GM21723 (cell line): ENCODE measurements around the gene QSOX2.

ENCODE experiments used
- ATAC-seq: cut with Tn5 transposase; IDR thresholded peaks from one replicate; pipeline ENCODE4 v1.9.1; 2021; ENCODE audit warnings: mild to moderate bottlenecking, moderate library complexity; ENCODE audit not compliant: unreplicated experiment

Gene QSOX2

GRCh38 chr9:136204838-136205706 is 40.5 kb downstream of the QSOX2 start, which contains the start of gene LHX3:
Gene LHX3, minus strand, starts transcription at chr9:136205128. Its CDS starts 116 bp downstream, at chr9:136205012.
- ATAC-seq: no peak

- no peak for ATAC-seq
Measured at GRCh38 chr9:136204145-136204805, 41.3 kb downstream of the QSOX2 start.

- ATAC-seq: no peak
Measured at GRCh38 chr9:136203408-136204144, 42.0 kb downstream of the QSOX2 start.

GRCh38 chr9:136202454-136203407 is 42.9 kb downstream of the QSOX2 start:
- ATAC-seq: no peak

- ATAC-seq: no peak
Measured at GRCh38 chr9:136201609-136202453, 43.8 kb downstream of the QSOX2 start.

- no peak for ATAC-seq
Measured at GRCh38 chr9:136201174-136201573, 44.4 kb downstream of the QSOX2 start.

- ATAC-seq: no peak
Measured at GRCh38 chr9:136200424-136200823, 45.2 kb downstream of the QSOX2 start.

GRCh38 chr9:136199391-136200288 is 46.0 kb downstream of the QSOX2 start:
- no peak for ATAC-seq

GRCh38 chr9:136198605-136199083 is 47.0 kb downstream of the QSOX2 start:
- ATAC-seq: no peak

GRCh38 chr9:136197930-136198604 is 47.5 kb downstream of the QSOX2 start:
- ATAC-seq: no peak

- ATAC-seq: no peak
Measured at GRCh38 chr9:136197084-136197875, 48.3 kb downstream of the QSOX2 start.

GRCh38 chr9:136196404-136197083 is 49.1 kb downstream of the QSOX2 start:
- ATAC-seq: no peak

- ATAC-seq: no peak
Measured at GRCh38 chr9:136194540-136194939, 51.1 kb downstream of the QSOX2 start.

- ATAC-seq: no peak
Measured at GRCh38 chr9:136193891-136194279, 51.7 kb downstream of the QSOX2 start.

GRCh38 chr9:136193127-136193890 is 52.3 kb downstream of the QSOX2 start:
- ATAC-seq: no peak
